Muscle of back (tissue), 11 donors: ENCODE results near the gene CABP1. TPM values are rescaled to one million over a fixed set of nuclear protein-coding genes. Genes with fewer than 3 reads are reported as not detected.
"Not testable (repeated sequence)": the region's sequence is repeated elsewhere in the genome, so short reads cannot be mapped to it uniquely, and the experiment has no call there.

Experiments used
- DNase-seq, 3 donors: peaks; one replicate each; pipeline versions ENCODE4 v3.0.0 to v3.0.0-alpha.2; 2013
- polyA plus RNA-seq, 10 donors: library from polyadenylated mRNA; unstranded; fragments of 120-200 nt; gene quantifications; one replicate each; pipeline ENCODE4 v1.2.1, GENCODE V29; 2013; ENCODE audit not compliant: insufficient read length in 10 of 10

CABP1 gene
- polyA plus RNA-seq, 10 donors: 1.0 to 4.0 (median 1.8) TPM

GRCh38 chr12:120666571-120667390, 26.4 kb downstream of the CABP1 start:
- peak in 2 of 3 donors; percentile 69 to 85 for DNase-seq

- DNase-seq: no peak
Observed at GRCh38 chr12:120668091-120668867, 27.9 kb downstream of the CABP1 start.

GRCh38 chr12:120668868-120669840, 28.7 kb downstream of the CABP1 start:
- DNase-seq: peak in 1 of 3 donors; percentile 54

- not testable (repeated sequence) for DNase-seq
Observed at GRCh38 chr12:120670237-120670636, 29.8 kb downstream of the CABP1 start.

GRCh38 chr12:120670667-120671066, 30.2 kb downstream of the CABP1 start:
- no peak for DNase-seq

GRCh38 chr12:120674097-120674636, 33.7 kb downstream of the CABP1 start:
- DNase-seq: no peak

- DNase-seq: no peak
Observed at GRCh38 chr12:120677765-120678473, 37.5 kb downstream of the CABP1 start.

- DNase-seq: no peak
Observed at GRCh38 chr12:120678572-120678971, 38.1 kb downstream of the CABP1 start.

GRCh38 chr12:120680165-120680738, 39.8 kb downstream of the CABP1 start:
- DNase-seq: no peak

- no peak for DNase-seq
Observed at GRCh38 chr12:120684523-120684932, 44.1 kb downstream of the CABP1 start.

- peak in 1 of 3 donors; percentile 25 for DNase-seq
Observed at GRCh38 chr12:120685522-120685921, 45.1 kb downstream of the CABP1 start.

GRCh38 chr12:120686151-120686689, 45.8 kb downstream of the CABP1 start:
- peak; percentile 95 to 98 (median 96) for DNase-seq

- DNase-seq: peak; percentile 98 to 99 (median 98)
Observed at GRCh38 chr12:120686690-120687577, 46.5 kb downstream of the CABP1 start, which contains the start of gene MLEC. Gene MLEC (plus strand): TSS chr12:120687149. CDS start chr12:120687297, 148 bp downstream.

GRCh38 chr12:120687578-120688289, 47.3 kb downstream of the CABP1 start:
- DNase-seq: peak in 1 of 3 donors; percentile 58

- peak in 1 of 3 donors; percentile 38 for DNase-seq
Observed at GRCh38 chr12:120688527-120689071, 48.2 kb downstream of the CABP1 start.

- no peak for DNase-seq
Observed at GRCh38 chr12:120689397-120690082, 49.1 kb downstream of the CABP1 start.

- DNase-seq: no peak
Observed at GRCh38 chr12:120690083-120690450, 49.6 kb downstream of the CABP1 start.
